HG02970 (cell line): Measurements from ENCODE around the gene OLA1.

ENCODE experiments used
- ATAC-seq: cut with Tn5 transposase; IDR thresholded peaks from one replicate; pipeline ENCODE4 v1.9.1; 2021; ENCODE audit warnings: mild to moderate bottlenecking, moderate library complexity, moderate number of reproducible peaks; ENCODE audit not compliant: unreplicated experiment, low FRiP score

The OLA1 gene

DNA sequence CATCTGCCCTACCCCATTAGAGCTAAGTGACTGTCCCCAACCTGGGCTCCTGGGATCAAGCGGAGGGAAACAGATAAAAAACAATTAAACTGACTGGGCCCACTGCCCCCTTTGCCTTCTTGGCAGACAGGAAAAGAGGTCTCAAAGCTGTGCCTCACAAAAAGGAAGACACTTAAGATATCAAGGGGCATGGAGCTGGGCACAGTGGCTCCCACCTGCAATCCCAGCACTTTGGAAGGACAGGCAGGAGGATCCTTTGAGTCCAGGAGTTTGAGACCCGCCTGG lies 208.0 kb downstream of the OLA1 start:
- ATAC-seq = no peak

DNA sequence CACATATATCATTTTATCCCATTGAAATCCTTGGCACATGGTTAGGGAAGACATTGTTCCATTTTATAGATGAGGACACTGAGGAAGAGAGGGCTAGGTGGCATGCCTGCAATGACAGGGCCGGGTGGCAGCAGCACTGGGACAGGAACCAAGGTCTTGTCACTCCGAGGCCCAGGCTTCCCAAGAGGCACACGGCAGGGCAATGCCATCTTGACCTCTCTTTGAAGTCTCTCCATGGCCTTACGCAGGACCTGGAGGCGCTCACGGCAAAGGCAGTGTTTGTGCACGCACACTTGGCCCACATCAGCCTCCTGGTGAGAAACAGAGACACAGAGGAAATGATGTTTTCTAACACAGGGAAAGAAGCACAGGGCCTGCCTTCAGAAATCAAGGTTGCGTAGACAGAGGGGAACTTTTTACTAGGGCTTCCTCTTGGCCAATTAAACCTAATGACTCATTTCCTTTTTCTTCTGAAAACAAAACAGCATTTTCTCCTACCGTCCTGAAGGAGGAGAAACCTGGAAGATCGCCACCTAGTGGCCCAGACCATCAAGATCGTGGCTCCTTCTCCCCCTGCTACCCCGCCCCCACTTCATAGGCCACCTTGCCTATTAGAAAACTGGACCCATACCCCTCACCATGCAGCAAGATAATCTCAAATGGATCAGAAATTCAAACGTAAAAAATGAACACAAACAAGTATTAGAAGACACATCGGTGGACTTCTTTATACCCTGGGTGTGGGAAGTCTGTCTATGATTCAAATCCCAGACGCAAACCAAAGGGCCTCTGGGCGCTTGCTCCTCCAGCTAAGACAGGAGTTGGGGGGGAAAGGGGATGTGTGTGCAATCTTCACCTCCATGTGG lies 208.5 kb downstream of the OLA1 start:
- ATAC-seq = peak; percentile 93

DNA sequence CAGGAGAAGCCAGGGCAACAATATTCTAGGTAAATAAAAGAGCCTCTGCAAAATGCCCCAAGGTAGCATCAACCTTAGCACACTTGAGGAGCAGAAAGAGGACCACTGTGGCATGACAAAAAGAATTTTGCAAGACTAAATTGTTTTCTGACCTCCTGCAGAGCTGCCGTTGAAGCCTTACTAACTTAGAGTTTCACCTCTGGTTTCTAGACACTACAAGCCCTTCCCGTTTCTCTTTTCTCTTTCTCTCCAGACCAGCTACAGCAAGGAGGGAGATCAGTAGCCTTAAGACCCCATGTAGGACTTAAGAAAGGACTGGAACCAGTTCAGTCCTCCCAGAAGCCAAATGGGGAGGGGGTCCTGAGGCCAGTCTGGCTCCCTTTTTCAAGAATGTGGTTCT lies 209.9 kb downstream of the OLA1 start:
- no peak for ATAC-seq

DNA sequence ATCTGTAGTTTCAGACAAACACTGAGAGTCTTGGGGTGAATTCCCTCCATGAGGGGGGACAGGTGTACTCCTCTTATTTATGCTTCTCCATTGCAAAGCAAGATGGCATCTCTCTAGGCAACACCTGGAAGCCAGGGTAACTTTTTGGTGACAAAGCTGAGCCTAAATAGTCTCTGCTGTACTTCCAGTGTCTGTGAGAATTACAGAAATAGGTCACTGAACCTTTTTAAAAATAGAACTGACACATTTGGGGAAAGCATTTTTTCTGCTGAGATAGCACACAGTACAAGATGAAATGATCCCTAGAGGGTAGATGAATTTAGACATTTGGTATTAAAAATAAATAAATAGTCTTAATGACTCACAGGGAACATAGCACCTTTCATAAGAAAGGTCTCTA lies 211.5 kb downstream of the OLA1 start:
- ATAC-seq = no peak

DNA sequence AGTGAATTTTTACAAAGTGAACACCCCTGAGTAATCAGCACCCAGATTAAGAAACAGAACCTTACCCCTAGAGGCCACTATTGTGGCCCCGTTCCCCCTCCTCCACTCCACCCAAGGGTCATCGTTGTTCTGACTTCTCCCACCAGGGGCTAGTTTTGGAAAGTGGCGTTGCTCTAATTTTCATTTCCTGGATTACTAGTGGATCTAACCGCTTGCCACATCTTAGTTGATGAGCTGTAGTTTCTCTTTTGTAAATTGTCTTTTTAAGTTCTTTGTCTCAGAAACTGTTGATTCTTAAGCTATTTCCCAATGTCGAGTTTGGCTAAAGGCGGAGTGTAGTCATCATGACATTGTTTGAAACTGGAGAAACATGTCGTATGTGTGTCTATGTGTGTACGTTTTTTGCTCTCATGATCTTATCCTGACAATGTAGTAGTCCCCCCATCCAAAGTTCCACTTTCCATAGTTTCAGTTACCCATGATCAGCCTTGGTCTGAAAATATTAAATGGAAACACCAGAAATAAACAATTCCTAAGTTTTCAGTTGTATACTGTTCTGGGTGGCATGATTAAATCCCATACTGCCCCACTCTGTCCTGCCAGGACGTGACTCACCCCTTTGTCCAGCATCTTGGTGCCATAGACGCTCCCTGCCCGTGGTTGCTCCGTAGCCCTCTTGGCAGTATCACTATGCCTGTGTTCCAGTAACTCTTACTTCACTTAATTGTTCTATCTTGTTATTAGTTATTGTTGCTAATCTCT lies 212.2 kb downstream of the OLA1 start:
- no peak for ATAC-seq

DNA sequence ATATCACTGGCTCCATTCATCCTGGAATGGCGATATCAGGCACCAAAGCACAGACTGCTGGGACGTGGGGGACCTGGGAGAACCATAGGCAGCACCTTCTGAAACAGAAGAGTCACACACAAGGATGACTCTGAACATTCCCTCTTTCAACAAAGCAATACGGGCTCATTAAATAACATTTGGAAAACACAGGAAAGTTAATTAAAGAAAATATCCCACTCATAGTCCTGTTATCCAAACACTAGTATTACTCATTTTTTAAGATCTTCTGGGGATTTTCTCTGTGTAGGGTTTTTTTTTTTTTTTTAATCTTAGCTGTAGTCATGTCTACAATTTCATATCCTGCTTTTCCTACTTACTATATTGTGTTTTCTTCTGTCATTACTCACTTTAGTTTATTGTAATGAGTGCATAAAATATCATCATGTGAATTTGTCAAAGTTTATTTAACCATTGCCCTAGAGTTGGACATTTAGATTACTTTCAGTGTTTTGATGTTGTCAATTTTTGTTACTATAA lies 213.2 kb downstream of the OLA1 start:
- no peak for ATAC-seq

DNA sequence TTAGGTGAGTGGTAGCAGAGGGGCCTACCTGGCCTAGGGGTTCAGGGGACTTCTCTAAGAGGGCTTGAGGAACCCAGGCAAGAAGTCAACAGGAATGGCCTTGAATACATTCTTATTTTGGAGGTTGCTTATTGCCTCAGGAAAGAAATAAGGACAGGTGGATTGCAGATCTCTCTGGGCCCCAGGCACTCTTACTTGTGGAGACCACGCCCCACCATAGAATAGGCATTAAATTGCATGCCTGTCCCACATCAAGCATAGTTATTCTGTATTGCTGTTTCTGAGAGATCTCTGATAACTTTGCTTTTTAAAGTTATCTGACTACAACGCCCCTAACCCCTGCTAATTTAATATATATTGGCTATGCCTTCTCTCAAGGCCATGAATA lies 215.2 kb downstream of the OLA1 start:
- no peak for ATAC-seq

DNA sequence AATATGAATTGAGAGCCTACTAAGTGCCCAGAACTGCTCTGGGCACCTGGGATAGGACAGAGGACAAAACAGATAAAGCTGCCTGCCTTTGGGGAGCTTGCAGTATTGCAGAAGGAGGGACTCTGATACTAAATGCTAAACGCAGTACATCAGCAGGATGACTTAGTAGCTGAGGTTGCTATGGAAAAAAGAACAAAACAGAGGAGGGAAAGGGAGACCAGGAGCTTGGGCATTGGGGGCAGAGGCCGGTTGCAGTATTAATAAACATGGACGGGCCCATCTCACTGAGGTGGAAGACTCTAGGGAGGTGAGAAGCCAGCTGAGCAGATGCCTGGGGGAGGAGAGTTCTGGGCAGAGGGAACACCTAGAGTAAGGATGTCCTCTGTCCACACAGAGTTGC lies 217.1 kb downstream of the OLA1 start:
- no peak for ATAC-seq

DNA sequence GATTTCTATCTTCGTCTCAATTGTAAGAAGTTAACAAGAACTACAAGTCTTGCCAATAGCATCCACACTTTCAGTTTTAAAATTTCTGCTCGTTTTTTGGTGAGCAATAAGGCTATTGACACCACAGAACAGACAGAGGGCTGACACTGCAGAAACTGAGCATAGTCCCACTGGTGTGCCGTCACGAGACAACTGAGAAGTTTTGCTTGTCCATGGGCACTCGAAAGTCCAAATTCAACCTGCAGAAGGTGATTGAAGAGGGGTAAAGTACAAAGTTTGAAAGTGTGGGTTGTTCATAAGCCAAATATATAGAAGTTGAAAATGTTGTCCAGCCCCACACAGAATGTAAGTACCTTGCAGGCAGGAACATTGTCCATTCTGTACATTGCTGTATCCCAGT lies 219.4 kb downstream of the OLA1 start:
- no peak for ATAC-seq

DNA sequence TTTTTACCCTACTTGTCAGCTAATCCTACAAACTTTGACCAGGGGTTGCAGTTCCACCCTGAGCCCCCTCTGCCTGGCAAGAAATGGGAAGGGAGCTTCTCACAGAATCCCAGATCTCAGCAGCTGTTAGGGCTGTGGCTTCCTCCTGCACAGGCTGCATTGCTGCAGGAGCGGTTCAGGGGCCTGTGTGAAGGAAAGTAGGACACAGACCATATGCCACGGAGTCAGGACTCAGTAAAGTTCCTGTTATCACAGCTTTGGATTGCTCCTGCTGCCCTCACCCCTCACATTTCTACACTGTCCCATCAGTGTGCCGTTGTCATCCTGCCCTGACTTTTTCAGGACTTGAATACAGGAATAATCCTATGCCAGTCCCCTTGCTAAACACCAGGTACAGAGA lies 220.4 kb downstream of the OLA1 start:
- no peak for ATAC-seq

DNA sequence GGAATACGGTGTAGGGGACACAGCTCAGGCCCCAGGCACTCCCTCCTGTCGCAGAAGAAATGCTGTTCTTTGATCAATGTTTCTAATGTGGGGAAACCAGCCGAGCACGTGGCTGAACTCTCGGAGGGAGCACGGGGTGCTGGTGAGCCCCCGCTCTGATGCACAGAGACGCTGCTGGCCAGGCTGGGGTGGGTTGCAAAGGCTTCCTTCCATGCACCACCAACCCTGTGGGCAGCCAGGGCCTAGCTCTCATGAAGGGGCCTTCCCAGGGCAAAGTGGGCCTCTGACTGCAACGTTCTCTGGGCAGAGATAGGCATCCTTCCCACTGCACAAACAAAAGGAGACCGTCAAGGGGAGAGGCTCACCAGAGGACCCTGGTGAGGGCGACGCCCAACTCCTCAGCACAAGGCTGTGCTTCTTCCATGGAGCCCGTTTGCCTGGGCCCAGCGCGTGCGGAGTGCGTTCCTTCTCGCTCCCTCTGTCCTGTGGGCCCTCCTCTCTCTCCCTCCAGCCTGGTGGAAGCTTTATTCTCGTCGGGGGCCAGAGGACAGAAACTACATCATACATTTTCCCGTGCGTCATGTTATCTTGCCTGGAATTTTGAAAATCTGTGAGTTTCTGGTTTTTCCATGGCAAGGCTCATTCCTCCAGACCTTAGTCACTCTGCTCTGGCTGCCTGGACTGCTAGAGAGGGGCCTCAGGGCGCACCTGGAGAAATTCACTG lies 222.0 kb downstream of the OLA1 start:
- ATAC-seq = no peak

DNA sequence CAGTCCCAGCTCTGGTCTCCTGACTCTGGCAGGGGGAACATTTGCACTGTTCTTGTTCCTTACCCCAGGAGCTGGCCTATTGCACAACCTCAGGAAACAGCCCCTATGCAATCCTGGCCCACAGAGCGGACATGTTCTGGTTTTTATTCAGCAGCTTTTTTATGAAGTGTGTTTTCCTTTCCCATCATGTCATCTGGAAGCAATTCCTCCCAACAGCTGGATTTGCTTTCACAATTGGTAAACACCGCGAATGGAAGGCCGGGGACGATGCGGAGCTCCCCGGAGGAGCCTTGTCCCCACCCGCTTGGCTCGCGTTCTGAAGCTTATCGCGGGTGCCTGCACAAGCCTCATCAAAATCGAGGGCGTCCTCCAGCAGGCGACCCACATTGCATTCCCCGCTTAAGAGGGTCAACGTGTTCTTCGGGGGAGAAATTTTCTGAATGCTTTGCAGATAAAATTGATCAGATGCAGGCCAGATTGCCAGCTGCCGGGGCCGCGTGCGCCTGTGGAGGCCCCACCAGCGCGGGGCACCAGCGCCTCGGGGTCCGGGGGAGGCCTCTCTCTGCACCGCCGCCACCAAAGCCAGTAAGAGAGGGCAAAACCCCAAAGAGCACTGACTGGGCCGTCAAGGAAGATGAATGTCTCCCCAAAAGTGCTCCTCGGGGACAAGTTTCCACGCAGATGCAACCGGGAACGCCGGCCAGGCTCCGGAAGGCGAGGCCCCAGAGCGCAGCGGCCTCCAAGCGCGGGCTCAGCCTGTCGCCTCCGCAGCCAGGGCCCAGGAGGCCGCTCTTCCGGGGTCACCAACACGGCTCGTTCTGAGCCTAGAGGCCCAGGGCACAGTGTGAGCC lies 222.8 kb downstream of the OLA1 start:
- no peak for ATAC-seq

DNA sequence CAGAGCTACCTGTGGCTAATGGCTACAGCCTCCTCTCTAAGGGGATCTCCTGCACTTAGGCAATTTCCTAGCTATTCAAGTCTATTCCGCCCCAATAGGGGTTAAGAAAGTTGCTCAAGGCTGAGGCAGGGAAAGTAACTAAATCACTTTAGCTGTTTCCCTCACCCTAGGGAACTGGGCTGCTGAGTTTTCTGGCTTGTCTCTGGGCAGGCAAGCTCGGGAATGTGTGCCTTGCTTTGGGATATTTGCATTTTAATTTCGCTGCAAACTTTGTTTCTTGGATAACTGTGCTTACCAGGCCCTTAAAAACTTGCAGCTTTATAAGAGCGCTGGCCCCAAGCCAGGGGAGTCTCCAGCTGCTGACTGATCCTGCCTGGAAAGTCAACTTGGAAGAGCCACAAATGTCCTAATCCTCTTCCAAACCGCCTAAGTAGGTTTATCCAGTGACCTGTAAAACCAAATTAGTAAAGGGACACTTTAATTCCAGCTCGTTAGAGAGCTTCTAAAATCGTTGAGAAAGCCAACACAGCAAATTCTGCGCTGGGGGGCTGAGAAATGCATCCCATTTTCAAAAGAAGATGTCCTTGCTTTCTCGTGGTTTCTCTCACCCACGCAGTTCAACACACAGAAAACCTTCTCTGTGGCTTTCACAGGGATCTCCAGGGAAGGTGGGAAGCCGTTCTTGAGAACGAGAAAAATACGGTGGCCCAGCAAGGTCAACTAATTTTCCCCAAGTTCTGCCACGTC lies 223.6 kb downstream of the OLA1 start:
- no peak for ATAC-seq

DNA sequence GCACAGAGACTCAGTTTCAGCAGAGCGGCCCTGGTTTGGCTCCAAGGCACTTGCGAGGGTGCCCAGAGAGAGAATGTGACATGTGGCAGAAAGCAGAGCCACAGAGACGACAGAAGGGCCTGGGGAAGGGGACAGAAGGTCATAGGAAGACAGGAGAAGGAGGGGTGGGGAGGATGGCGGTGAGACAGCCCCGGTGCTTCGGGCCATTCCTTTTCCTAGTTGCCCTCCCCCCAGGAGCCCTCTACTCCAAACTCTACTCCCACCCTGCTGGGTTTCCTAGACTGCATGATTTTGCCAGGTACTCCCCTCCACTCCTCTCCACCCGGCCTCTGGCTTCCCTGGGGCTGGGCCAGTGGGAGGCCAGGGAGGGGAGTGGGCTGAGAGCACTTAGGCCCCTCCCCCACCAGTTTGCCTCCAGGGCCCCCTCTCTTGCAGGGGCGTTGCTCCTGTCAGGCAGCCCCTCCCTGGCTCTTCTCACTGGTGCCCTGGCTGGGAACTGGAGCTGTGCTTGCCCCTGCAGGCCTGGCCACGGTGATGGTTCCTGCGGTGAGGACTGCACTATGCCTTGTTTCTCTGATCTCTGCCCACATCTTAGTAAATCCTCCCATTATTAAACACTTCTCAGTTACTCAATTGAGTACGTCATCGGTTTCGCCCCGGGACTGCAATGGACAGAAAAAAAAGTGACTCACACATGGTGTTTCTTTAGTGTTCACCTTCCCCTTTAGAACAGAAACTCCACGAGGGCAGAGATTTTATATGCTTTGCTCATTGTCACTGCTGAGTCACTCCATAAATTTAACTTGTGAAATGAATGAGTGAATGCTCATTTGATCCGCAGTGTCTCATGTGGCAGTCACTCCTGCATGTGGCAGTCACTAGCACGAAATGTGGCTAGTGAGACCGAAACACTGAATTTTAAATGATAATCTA lies 224.5 kb downstream of the OLA1 start:
- no peak for ATAC-seq
